HG02840 (cell line): ENCODE data around the gene CLCN4.

Experiments
- ATAC-seq: cut with Tn5 transposase; IDR thresholded peaks from one replicate; pipeline ENCODE4 v1.9.1; 2021; ENCODE audit warnings: mild to moderate bottlenecking, moderate library complexity, moderate number of reproducible peaks; ENCODE audit not compliant: unreplicated experiment, low FRiP score

The CLCN4 gene

GRCh38 chrX:10233173-10233572 is 76.4 kb downstream of the CLCN4 start:
- no peak for ATAC-seq

GRCh38 chrX:10233696-10234095 is 76.9 kb downstream of the CLCN4 start:
- no peak for ATAC-seq

GRCh38 chrX:10235851-10236250 is 79.1 kb downstream of the CLCN4 start:
- ATAC-seq, result no peak

GRCh38 chrX:10237241-10237640 is 80.5 kb downstream of the CLCN4 start:
- ATAC-seq, result no peak

GRCh38 chrX:10239611-10240064 is 82.9 kb downstream of the CLCN4 start:
- no peak for ATAC-seq

- ATAC-seq, result no peak
Measured at GRCh38 chrX:10240918-10241317, 84.1 kb downstream of the CLCN4 start.

- ATAC-seq, result no peak
Measured at GRCh38 chrX:10242026-10242425, 85.3 kb downstream of the CLCN4 start.

- ATAC-seq, result no peak
Measured at GRCh38 chrX:10243106-10243505, 86.3 kb downstream of the CLCN4 start.

- no peak for ATAC-seq
Measured at GRCh38 chrX:10244915-10245622, 88.3 kb downstream of the CLCN4 start.

- ATAC-seq, result no peak
Measured at GRCh38 chrX:10245886-10246285, 89.1 kb downstream of the CLCN4 start.

GRCh38 chrX:10246297-10246696 is 89.5 kb downstream of the CLCN4 start:
- no peak for ATAC-seq

- no peak for ATAC-seq
Measured at GRCh38 chrX:10246846-10247245, 90.1 kb downstream of the CLCN4 start.

- no peak for ATAC-seq
Measured at GRCh38 chrX:10254739-10255138, 98.0 kb downstream of the CLCN4 start.

GRCh38 chrX:10259716-10260115 is 102.9 kb downstream of the CLCN4 start:
- no peak for ATAC-seq

GRCh38 chrX:10265775-10266174 is 109.0 kb downstream of the CLCN4 start:
- no peak for ATAC-seq

- no peak for ATAC-seq
Measured at GRCh38 chrX:10278716-10279115, 121.9 kb downstream of the CLCN4 start.

GRCh38 chrX:10280071-10280470 is 123.3 kb downstream of the CLCN4 start:
- no peak for ATAC-seq

- no peak for ATAC-seq
Measured at GRCh38 chrX:10282490-10282889, 125.7 kb downstream of the CLCN4 start.

GRCh38 chrX:10286195-10286594 is 129.4 kb downstream of the CLCN4 start:
- ATAC-seq, result no peak
